Stomach (tissue), 4 donors: ENCODE results near the gene WNK1.

Experiments
- CTCF ChIP-seq, 7 experiments: fragments of 450-650 bp in 4 of 7; fragments of 200-600 bp in 3 of 7; sonication (generic) in 3 of 7; IDR thresholded peaks; one replicate each; pipeline ENCODE4 v1.5.1; 2016 to 2019; ENCODE audit warnings: antibody characterized with exemption in 7 of 7, control low read depth in 2 of 7, mild to moderate bottlenecking in 1 of 7
- POLR2A ChIP-seq, 4 donors: fragments of 450-650 bp; IDR thresholded peaks; one replicate each; pipeline ENCODE4 v1.6.1; 2016; ENCODE audit warnings: antibody characterized with exemption in 4 of 4, control low read depth in 2 of 4, mild to moderate bottlenecking in 1 of 4, moderate library complexity in 1 of 4

- TF ChIP-seq CTCF (IDR thresholded peaks at IDR 0.05) (no peak), POLR2A (IDR thresholded peaks at IDR 0.05) (no peak)
Measured at GRCh38 chr12:846421-846820, 94.0 kb downstream of the WNK1 start.
